Raji (cell line): ENCODE results near the gene NBDY.

Experiments
- POLR2A ChIP-seq: IDR thresholded peaks from 2 replicates; pipeline ENCODE4 v1.6.1; 2011; ENCODE audit warnings: low read depth, low read length, control low read depth; ENCODE audit not compliant: insufficient read depth

Gene NBDY

GRCh38 chrX:56729152-56729850 lies at the start of gene NBDY:
TSS of gene NBDY (plus strand) at chrX:56729243. CDS start at chrX:56729354, 111 bp downstream.
- TF ChIP-seq POLR2A, result peak; percentile 45; the same call in 1 of the 2 replicates

- no peak for TF ChIP-seq POLR2A
Measured at GRCh38 chrX:56726605-56727004, 2.4 kb upstream of the NBDY start.

GRCh38 chrX:56727531-56727930 lies 1.5 kb upstream of the NBDY start:
- no peak for TF ChIP-seq POLR2A

- no peak for TF ChIP-seq POLR2A
Measured at GRCh38 chrX:56728321-56728720, 722 bp upstream of the NBDY start.

- no peak for TF ChIP-seq POLR2A
Measured at GRCh38 chrX:56728752-56729151, 291 bp upstream of the NBDY start.

- no peak for TF ChIP-seq POLR2A
Measured at GRCh38 chrX:56733459-56734046, 4.5 kb downstream of the NBDY start.

- TF ChIP-seq POLR2A, result no peak
Measured at GRCh38 chrX:56736219-56736618, 7.2 kb downstream of the NBDY start.

GRCh38 chrX:56738670-56739069 lies 9.6 kb downstream of the NBDY start:
- no peak for TF ChIP-seq POLR2A

- no peak for TF ChIP-seq POLR2A
Measured at GRCh38 chrX:56744996-56745395, 16.0 kb downstream of the NBDY start.

- TF ChIP-seq POLR2A, result no peak
Measured at GRCh38 chrX:56746996-56747395, 18.0 kb downstream of the NBDY start.

GRCh38 chrX:56751071-56751470 lies 22.0 kb downstream of the NBDY start:
- no peak for TF ChIP-seq POLR2A

- TF ChIP-seq POLR2A, result no peak
Measured at GRCh38 chrX:56757327-56757726, 28.3 kb downstream of the NBDY start.

GRCh38 chrX:56758456-56758855 lies 29.4 kb downstream of the NBDY start:
- no peak for TF ChIP-seq POLR2A

GRCh38 chrX:56759736-56760409 lies 30.8 kb downstream of the NBDY start:
- no peak for TF ChIP-seq POLR2A

- TF ChIP-seq POLR2A, result no peak
Measured at GRCh38 chrX:56761167-56761566, 32.1 kb downstream of the NBDY start.

- no peak for TF ChIP-seq POLR2A
Measured at GRCh38 chrX:56762220-56762619, 33.2 kb downstream of the NBDY start.
